SH-SY5Y (cell line): ENCODE results near the gene SLC35G3.

Experiments
- GATA2 ChIP-seq: IDR thresholded peaks from 2 replicates; pipeline ENCODE4 v1.6.1; 2011; ENCODE audit warnings: mild to moderate bottlenecking, low read depth, low read length
- GATA3 ChIP-seq: IDR thresholded peaks from 2 replicates; pipeline ENCODE4 v1.6.1; 2011; ENCODE audit warnings: low read depth, mild to moderate bottlenecking, low read length, moderate library complexity

DNA sequence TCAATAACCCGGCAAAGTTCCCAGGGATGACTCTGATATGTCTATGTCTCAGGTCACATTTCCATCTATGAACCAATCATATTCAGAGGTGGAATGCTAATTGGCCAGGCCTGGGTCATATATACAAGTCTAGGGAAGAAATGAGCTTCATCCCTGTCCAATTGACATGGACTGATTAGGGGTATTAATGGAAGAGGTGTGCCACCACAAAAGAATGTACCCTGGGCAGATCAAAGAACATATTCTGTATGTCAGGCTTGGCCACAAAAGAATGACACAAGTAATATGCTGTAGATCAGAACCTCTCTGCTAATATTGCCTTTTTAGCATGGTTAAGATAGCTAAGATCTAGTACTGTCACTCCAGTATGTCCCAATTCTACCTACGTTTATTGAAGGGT, 6.7 kb downstream of the SLC35G3 start:
- TF ChIP-seq GATA2 (no peak), GATA3 (no peak)
